ENCODE measurements around the gene CEP295NL.

DNA sequence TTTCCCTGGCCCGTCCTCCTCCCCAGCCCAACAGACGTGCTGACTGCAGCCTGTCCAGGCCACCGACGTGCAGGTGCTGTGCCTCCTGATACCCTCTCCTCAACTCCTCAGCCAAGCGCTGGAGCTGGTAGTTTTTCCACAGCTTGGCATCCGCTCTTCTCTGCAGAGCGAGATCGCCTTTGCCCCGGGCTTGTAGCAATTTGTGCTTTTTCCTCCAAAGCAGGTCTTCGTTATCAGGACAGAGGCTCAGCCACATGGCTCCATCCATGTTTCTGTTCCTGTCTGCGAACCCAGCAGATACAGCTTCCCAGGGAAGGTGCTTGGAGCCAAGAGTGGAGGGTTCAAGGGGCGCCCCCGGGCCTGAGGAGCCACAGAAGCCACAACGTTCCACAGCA, 10.9 kb downstream of the CEP295NL start:
- TF ChIP-seq POLR2AphosphoS5 (IDR thresholded peaks at IDR 0.05; ENCODE audit: low read depth, low read length) = no peak
- no peak for TF ChIP-seq TAF1 (IDR thresholded peaks at IDR 0.05; ENCODE audit: borderline replicate concordance, low read depth, low read length)
- no peak for TF ChIP-seq POLR2A (IDR thresholded peaks at IDR 0.05; ENCODE audit: low read depth, low read length)
